Activated T-cell treated with anti-CD3 and anti-CD28 coated beads for 1 hour (primary cell): Measurements from ENCODE around the gene TTC19.
A peak's percentile ranks its signal among the peaks of the same experiment; 100 is the strongest.

Source experiments
- DNase-seq: peaks from one replicate; pipeline ENCODE4 v3.0.0-alpha.2; 2020; ENCODE audit warnings: low read depth

TTC19 gene, protein sequence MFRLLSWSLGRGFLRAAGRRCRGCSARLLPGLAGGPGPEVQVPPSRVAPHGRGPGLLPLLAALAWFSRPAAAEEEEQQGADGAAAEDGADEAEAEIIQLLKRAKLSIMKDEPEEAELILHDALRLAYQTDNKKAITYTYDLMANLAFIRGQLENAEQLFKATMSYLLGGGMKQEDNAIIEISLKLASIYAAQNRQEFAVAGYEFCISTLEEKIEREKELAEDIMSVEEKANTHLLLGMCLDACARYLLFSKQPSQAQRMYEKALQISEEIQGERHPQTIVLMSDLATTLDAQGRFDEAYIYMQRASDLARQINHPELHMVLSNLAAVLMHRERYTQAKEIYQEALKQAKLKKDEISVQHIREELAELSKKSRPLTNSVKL

DNA sequence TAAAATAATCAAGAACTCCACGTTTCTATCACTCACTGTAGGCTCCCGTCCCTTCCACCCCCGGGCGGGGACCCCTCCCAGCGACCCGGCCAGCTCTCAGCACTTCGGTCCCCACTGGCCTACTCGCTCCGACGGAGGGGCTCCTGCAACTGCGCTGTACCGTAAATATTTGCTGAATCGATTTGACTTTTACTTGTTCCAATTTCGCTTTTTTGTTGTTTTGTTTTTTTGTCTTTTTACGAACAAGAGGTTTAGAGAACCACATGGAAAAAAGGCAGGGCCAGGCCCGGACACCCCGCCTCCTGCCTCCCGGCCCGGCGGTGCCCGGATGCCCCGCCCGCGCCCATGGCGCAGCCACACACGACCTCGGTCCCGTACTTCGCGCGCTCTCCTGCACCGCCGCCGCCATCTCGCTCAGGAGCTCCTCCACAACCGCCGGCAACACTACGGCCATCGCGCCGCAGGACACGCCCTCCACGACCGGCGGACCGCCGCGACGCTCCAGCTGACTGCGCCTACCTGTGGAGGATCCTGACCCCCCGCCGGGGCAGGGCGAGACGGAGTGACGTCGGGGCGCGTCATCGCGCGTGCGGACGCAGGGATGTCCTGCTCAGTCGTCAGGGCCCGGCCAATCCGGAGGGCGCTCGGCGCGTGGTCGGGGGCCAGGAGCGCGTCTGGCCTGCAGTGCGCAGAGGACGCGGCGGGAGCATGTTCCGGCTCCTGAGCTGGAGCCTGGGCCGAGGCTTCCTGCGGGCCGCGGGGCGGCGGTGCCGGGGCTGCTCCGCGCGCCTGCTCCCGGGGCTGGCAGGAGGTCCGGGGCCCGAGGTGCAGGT is at the start of gene TTC19, which contains the start of gene ZSWIM7:
Gene TTC19, plus strand, starts transcription at position 684 of the 833 bp plus-strand sequence. Its CDS starts 25 bp downstream, at position 709.
Gene ZSWIM7, minus strand, starts transcription at position 564 of the 833 bp plus-strand sequence. Its CDS starts 110 bp downstream, at position 454.
- peak; percentile 79 for DNase-seq

DNA sequence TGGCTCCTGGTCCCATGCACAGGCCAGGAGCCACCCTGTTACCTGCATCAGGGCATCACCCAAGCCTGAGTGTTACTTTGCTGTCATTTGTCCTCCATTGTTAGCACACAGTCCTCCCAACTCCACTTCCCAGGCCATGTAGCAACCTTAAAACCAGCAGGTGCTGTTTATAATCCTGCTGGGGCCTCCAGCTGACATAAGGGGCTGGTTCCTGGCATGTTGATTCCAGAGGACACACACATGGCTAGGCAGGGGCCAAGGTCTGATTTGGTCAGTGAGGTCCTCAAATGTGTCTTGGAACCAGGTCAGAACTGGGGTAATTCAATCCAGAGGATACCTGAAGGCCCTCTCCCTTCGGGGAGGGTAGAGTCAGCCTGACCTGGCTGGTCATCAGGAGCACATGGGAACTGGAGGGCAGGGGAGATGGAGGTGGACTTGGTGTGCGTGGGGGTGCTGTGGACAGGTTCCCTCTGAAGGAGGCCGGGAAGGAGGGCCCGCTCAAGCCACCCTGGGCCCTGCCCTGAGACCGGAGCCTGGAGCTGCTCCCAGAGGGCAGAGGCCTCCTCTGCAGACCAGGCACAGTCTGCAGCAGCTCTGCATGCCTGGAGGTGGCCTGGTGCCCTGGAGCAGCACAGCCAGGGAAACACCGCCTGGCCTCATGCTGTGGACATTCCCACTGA is 48.1 kb upstream of the TTC19 start:
- no peak for DNase-seq

DNA sequence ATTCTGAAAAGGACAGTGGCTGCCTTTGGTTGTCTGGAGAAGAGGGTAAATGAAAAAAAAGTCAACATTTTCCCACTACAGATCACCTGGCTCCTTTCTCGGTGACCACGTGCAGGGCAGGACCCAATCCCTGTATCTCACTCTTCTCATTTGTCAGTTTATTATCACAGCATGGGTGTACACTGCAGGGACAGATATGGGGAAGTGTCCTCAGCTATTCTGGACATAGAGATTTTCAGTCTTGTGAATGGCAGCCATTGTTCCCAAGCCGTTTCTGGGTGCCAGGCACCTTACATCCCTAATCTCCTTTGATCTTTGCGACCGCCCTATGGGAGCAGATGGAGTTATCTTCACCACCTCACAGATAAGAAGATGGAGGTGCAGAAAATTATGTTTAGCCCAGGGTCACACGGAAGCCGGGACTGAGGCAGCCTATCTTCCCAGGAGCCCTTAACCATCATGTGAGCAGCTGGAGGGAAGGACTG is 47.5 kb upstream of the TTC19 start:
- no peak for DNase-seq

DNA sequence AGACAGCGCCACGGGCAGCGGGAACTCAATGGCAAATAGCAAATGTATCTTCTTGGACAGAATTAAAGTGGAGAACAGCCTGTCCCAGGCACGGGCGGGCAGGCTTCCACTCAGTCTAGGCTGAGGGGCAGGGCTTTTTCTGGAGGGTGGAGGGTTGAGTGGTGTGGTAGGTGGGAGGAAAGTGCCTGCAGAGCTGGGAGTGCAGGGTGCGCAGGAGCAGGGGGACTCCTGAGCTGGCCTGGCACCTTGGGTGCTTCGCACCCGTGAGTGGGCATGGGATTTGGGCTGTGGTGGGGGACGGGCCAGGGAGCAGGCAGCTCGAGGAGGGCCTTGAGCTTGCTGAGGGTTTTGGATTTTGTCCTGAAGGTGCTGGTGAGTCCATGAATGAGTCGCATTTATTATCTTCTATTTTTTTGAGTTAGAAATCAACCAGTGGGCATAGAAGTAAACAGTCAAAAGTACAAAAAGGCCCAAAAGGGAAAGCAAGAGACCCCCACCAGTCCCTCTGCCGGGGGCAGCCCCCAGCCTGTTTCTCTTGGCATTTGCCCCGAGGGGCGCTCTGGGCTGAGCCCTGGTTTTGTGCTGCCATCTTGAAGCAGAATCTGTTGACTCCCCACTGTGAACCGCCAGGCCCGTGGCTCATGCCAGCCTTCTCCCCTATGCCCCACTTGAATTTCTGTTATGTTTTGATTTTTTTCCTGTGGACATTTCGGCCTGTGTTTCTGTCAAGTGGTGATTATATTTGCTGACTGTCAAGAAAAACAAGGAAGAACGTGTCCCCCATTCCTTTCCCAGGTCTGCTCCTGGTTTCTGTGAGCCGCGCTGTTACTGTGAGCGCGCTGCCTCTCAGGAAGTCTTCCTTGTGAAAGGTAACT is 46.5 kb upstream of the TTC19 start:
- no peak for DNase-seq

DNA sequence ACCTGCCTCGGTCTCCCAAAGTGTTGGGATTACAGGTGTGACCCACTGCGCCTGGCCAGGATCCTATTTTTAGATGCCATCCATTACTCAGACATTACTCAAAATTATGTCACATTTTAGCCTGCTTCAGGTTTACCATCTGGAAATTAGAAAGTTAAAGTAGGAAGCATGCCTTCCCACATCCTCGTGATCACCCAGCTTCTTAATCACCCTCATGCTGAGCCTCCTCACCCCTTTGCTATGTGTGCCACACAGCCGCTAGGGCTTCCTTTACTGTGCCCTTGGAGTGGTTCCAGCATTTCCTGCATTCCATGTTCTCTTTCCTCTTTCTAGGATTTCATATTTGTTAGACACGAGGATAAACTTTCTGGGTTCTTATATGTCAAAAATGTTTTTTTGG is 45.4 kb upstream of the TTC19 start:
- no peak for DNase-seq

GRCh38 chr17:15955793-15956541 is 43.7 kb upstream of the TTC19 start:
- DNase-seq: no peak

GRCh38 chr17:15957206-15957605 is 42.4 kb upstream of the TTC19 start:
- no peak for DNase-seq

GRCh38 chr17:15957608-15958307 is 41.9 kb upstream of the TTC19 start:
- no peak for DNase-seq

DNA sequence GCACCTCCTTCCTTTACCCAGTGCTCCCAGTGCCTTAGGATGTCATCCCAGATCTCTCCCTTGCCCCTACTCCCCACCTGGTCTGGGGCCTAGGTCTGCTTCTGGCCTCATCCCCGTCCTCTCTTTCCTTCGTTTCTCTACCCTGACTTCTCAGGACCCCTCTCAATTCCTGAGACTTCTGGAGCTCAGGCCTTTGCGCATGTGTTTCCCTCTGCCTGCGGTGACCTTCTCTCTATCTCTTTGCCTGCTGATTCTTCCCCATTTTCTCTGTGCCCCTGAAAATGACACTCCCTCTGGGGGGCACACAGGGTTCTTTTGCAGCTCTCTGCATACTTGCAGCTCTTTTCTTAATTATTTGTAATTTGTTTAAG is 41.2 kb upstream of the TTC19 start:
- DNase-seq: no peak

GRCh38 chr17:15963670-15964110 is 35.9 kb upstream of the TTC19 start:
- no peak for DNase-seq

GRCh38 chr17:15965528-15965927 is 34.1 kb upstream of the TTC19 start:
- no peak for DNase-seq

- DNase-seq: no peak
Measured at GRCh38 chr17:15966183-15966878, 33.3 kb upstream of the TTC19 start.

DNA sequence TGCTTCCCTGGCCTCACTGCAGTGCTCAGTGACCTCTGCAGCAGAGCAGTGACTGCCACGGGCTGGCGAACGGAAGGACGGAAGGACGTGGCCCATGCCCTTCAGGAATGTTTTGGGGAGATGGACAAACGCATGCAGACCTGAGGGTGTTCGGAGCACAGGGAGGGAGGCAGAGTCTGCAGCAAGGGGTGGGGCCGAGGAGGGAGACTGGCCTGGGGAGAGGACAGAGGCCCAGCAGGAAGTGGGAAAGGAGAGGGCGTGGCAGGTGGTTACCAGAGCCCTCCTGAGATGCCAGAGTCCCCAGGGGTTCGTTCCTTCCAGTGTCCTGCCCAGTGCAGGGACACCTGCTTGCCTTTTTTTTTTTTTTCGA is 32.8 kb upstream of the TTC19 start:
- no peak for DNase-seq

GRCh38 chr17:15967706-15968399 is 31.8 kb upstream of the TTC19 start:
- DNase-seq: no peak

GRCh38 chr17:15969463-15969862 is 30.2 kb upstream of the TTC19 start:
- DNase-seq: no peak

DNA sequence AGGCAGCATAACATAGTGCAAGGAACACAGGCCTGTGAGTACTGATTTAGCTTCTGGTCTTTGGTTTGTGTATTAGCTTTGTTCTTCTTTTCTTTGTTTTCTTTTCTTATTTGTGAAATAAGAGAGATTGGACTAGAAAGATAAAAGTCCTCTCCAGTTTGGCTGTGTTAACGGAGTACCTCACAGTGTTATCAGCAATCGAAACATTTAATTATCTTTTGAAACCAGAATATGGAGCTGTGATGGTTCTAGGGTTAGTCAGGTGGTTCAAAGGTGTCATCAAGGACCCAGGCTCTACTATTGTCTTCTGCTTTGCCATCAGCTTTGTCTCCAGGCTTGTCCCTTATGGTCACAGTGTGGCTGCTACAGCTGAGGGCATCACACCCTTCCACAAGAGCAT is 29.1 kb upstream of the TTC19 start:
- no peak for DNase-seq

GRCh38 chr17:15971098-15971678 is 28.4 kb upstream of the TTC19 start:
- no peak for DNase-seq

DNA sequence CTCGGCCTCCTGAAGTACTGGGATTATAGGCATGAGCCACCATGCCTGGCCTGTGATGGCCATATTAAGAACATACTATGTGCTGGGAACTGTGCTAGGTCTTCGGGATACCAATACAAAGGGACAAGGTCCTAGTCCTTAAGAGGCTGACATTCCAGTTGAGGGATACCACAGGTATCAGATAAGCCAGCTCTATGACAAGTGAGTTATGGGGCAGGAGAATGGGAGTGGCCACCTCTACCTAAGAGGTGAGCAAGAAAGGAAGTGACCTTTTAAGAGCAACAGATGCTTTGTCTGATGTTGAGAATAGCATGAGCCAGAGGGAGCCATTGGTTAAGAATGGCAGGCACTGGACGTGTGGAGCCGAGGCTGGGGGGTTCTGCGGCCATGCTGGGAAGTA is 27.7 kb upstream of the TTC19 start:
- DNase-seq: no peak
